T1000 (cell line): ENCODE data around the gene KRTAP13-4.

ENCODE experiments used
- DNase-seq: peaks from one replicate; lab custom pipeline; 2025; ENCODE audit warnings: mixed read lengths; lab: John Stamatoyannopoulos, UW

Gene KRTAP13-4

GRCh38 chr21:30430170-30430655 lies at the start of gene KRTAP13-4:
TSS of gene KRTAP13-4 (plus strand) at chr21:30430220. CDS start at chr21:30430276, 56 bp downstream.
- DNase-seq = no peak

GRCh38 chr21:30382201-30382600 lies 47.8 kb upstream of the KRTAP13-4 start:
- no peak for DNase-seq

GRCh38 chr21:30391492-30392025 lies 38.5 kb upstream of the KRTAP13-4 start:
- DNase-seq = no peak

GRCh38 chr21:30395731-30396130 lies 34.3 kb upstream of the KRTAP13-4 start, which contains the start of gene KRTAP13-1:
TSS of gene KRTAP13-1 (plus strand) at chr21:30396031. CDS start at chr21:30396087, 56 bp downstream.
- DNase-seq = no peak

- DNase-seq = no peak
These were observed 21.1 kb upstream of the KRTAP13-4 start for GRCh38 chr21:30408782-30409494.

GRCh38 chr21:30415993-30416392 lies 14.0 kb upstream of the KRTAP13-4 start:
- DNase-seq = no peak

- DNase-seq = no peak
These were observed 4.2 kb upstream of the KRTAP13-4 start, which contains the start of gene KRTAP13-3 for GRCh38 chr21:30425826-30426225. TSS of gene KRTAP13-3 (minus strand) at chr21:30425926. CDS start at chr21:30425912, 14 bp downstream.

- no peak for DNase-seq
These were observed 3.3 kb upstream of the KRTAP13-4 start for GRCh38 chr21:30426731-30427130.

GRCh38 chr21:30434033-30434631 lies 4.1 kb downstream of the KRTAP13-4 start:
- DNase-seq = no peak

GRCh38 chr21:30437010-30437565 lies 7.1 kb downstream of the KRTAP13-4 start:
- no peak for DNase-seq

- no peak for DNase-seq
These were observed 10.0 kb downstream of the KRTAP13-4 start, which contains the start of gene KRTAP15-1 for GRCh38 chr21:30439975-30440374. TSS of gene KRTAP15-1 (plus strand) at chr21:30440275. CDS start at chr21:30440328, 53 bp downstream.

- no peak for DNase-seq
These were observed 13.2 kb downstream of the KRTAP13-4 start for GRCh38 chr21:30443226-30443625.

GRCh38 chr21:30444204-30444603 lies 14.2 kb downstream of the KRTAP13-4 start:
- no peak for DNase-seq

GRCh38 chr21:30447056-30447455 lies 17.0 kb downstream of the KRTAP13-4 start:
- no peak for DNase-seq

- DNase-seq = no peak
These were observed 18.5 kb downstream of the KRTAP13-4 start for GRCh38 chr21:30448514-30448913.

GRCh38 chr21:30463713-30464112 lies 33.7 kb downstream of the KRTAP13-4 start:
- DNase-seq = no peak

- no peak for DNase-seq
These were observed 39.1 kb downstream of the KRTAP13-4 start for GRCh38 chr21:30468900-30469714.

- no peak for DNase-seq
These were observed 48.0 kb downstream of the KRTAP13-4 start for GRCh38 chr21:30478004-30478403.

- no peak for DNase-seq
These were observed 49.2 kb downstream of the KRTAP13-4 start for GRCh38 chr21:30479259-30479658.

- DNase-seq = no peak
These were observed 50.1 kb downstream of the KRTAP13-4 start, which contains the start of gene KRTAP19-1 for GRCh38 chr21:30480145-30480544. TSS of gene KRTAP19-1 (minus strand) at chr21:30480367. CDS start at chr21:30480317, 50 bp downstream.
